Measurements from ENCODE around the gene VCL. TPM values are rescaled to one million over a fixed set of nuclear protein-coding genes. Genes with fewer than 3 reads are reported as not detected.
"Not testable (repeated sequence)": the region's sequence is repeated elsewhere in the genome, so short reads cannot be mapped to it uniquely, and the experiment has no call there.

VCL gene
- total RNA-seq, 1 experiment from 2014 or later: 495 TPM

- H3K4me1 ChIP-seq (ENCODE audit: control insufficient read depth, insufficient read depth, low read length): peaks cover 47% of the 10 kb centered on the region
- H3K27me3 ChIP-seq (ENCODE audit: control insufficient read depth, insufficient read depth, low read length): no peaks in the 10 kb centered on the region
- TF ChIP-seq POLR2AphosphoS5 (IDR thresholded peaks at IDR 0.05; ENCODE audit: low read depth, low read length) (no peak), TCF7L2 (IDR thresholded peaks at IDR 0.05; ENCODE audit: low read depth, low read length) (no peak), SIN3A (IDR thresholded peaks at IDR 0.05; ENCODE audit: borderline replicate concordance, insufficient read depth, low read depth, low read length) (no peak)
- TF ChIP-seq, protein P1, sequence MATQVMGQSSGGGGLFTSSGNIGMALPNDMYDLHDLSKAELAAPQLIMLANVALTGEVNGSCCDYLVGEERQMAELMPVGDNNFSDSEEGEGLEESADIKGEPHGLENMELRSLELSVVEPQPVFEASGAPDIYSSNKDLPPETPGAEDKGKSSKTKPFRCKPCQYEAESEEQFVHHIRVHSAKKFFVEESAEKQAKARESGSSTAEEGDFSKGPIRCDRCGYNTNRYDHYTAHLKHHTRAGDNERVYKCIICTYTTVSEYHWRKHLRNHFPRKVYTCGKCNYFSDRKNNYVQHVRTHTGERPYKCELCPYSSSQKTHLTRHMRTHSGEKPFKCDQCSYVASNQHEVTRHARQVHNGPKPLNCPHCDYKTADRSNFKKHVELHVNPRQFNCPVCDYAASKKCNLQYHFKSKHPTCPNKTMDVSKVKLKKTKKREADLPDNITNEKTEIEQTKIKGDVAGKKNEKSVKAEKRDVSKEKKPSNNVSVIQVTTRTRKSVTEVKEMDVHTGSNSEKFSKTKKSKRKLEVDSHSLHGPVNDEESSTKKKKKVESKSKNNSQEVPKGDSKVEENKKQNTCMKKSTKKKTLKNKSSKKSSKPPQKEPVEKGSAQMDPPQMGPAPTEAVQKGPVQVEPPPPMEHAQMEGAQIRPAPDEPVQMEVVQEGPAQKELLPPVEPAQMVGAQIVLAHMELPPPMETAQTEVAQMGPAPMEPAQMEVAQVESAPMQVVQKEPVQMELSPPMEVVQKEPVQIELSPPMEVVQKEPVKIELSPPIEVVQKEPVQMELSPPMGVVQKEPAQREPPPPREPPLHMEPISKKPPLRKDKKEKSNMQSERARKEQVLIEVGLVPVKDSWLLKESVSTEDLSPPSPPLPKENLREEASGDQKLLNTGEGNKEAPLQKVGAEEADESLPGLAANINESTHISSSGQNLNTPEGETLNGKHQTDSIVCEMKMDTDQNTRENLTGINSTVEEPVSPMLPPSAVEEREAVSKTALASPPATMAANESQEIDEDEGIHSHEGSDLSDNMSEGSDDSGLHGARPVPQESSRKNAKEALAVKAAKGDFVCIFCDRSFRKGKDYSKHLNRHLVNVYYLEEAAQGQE (IDR thresholded peaks at IDR 0.05; ENCODE audit: insufficient read depth in 1 of 2, low read depth in 2 of 2, low read length in 1 of 2): no peak
- TF ChIP-seq, protein P2, sequence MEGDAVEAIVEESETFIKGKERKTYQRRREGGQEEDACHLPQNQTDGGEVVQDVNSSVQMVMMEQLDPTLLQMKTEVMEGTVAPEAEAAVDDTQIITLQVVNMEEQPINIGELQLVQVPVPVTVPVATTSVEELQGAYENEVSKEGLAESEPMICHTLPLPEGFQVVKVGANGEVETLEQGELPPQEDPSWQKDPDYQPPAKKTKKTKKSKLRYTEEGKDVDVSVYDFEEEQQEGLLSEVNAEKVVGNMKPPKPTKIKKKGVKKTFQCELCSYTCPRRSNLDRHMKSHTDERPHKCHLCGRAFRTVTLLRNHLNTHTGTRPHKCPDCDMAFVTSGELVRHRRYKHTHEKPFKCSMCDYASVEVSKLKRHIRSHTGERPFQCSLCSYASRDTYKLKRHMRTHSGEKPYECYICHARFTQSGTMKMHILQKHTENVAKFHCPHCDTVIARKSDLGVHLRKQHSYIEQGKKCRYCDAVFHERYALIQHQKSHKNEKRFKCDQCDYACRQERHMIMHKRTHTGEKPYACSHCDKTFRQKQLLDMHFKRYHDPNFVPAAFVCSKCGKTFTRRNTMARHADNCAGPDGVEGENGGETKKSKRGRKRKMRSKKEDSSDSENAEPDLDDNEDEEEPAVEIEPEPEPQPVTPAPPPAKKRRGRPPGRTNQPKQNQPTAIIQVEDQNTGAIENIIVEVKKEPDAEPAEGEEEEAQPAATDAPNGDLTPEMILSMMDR (IDR thresholded peaks at IDR 0.05): no peak
- H3K4me3 ChIP-seq (ENCODE audit: low read depth in 2 of 2, low read length in 2 of 2): no peak overlapping the region
- DNase-seq (ENCODE audit: low read depth, low spot score) (no peak), ATAC-seq (no peak)
- H3K27ac ChIP-seq (ENCODE audit: low read length): peak overlapping the region; percentile 12; the same call in 1 of the 2 replicates
- intact Hi-C loops (cut with micrococcal nuclease; ENCODE audit: unreplicated experiment): no loop called here
- in situ Hi-C loops (cut with HindIII; ENCODE audit: low pct_unique_long_range_greater_than_20kb, low sequenced_read_pairs): loop anchor here (10.0 kb wide), 1 partner anchor 48 kb away; no protein-coding TSS in a partner anchor
- ChIA-PET POLR2A (no interaction called here), CTCF (no interaction called here)
- no TSS peak for BruUV-seq (replicated peaks)
- no peaks in the 10 kb centered on the region for H3K9me3 ChIP-seq (ENCODE audit: control insufficient read depth, insufficient read depth, low read depth, low read length)
- no peaks in the 10 kb centered on the region; the same call in 1 of the 2 replicates for H3K36me3 ChIP-seq (ENCODE audit: control insufficient read depth, insufficient read depth, low read length)
These were observed 15.1 kb downstream of the VCL start for GRCh38 chr10:74013004-74013403.

DNA sequence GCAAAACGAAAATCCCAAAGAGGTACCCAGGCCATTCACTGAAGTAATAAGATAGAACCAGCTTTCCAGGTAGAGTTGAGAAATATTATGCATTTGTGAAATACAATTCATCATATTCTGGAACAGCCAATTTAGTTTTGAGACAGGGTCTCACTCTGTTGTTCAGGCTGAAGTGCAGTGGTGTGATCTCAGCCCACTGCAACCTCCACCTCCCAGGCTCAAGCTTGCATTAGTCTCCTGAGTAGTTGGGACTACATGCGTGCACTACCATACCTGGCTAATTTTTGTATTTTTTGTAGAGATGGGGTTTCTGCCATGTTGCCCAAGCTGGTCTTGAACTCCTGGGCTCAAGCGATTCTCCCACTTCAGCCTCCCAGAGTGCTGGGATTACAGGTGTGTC lies 16.7 kb downstream of the VCL start:
- H3K27ac ChIP-seq (ENCODE audit: low read length); H3K9me3 ChIP-seq (ENCODE audit: control insufficient read depth, insufficient read depth, low read depth, low read length); POLR2A ChIA-PET; H3K36me3 ChIP-seq (ENCODE audit: control insufficient read depth, insufficient read depth, low read length); BruUV-seq (replicated peaks); H3K4me3 ChIP-seq (ENCODE audit: low read depth in 2 of 2, low read length in 2 of 2); DNase-seq (ENCODE audit: low read depth, low spot score); H3K27me3 ChIP-seq (ENCODE audit: control insufficient read depth, insufficient read depth, low read length); ATAC-seq; intact Hi-C loops (cut with micrococcal nuclease; ENCODE audit: unreplicated experiment): not testable (repeated sequence)
- H3K4me1 ChIP-seq (ENCODE audit: control insufficient read depth, insufficient read depth, low read length): peaks cover 45% of the 10 kb centered on the region
- CTCF ChIA-PET: interaction anchor here (0.5 kb wide), 1 partner anchor 13 kb away, joined by 11 read pairs; no protein-coding TSS in a partner anchor
- in situ Hi-C loops (cut with HindIII; ENCODE audit: low pct_unique_long_range_greater_than_20kb, low sequenced_read_pairs): loop anchor here (10.0 kb wide), 1 partner anchor 50 kb away; no protein-coding TSS in a partner anchor

- ATAC-seq (no peak), DNase-seq (ENCODE audit: low read depth, low spot score) (no peak)
- Histone ChIP-seq H3K4me1 (ENCODE audit: control insufficient read depth, insufficient read depth, low read length) (peaks cover 42% of the 10 kb centered on the region), H3K4me3 (ENCODE audit: low read depth in 2 of 2, low read length in 2 of 2) (no peak overlapping the region), H3K36me3 (ENCODE audit: control insufficient read depth, insufficient read depth, low read length) (no peaks in the 10 kb centered on the region; the same call in 1 of the 2 replicates), H3K27me3 (ENCODE audit: control insufficient read depth, insufficient read depth, low read length) (no peaks in the 10 kb centered on the region), H3K9me3 (ENCODE audit: control insufficient read depth, insufficient read depth, low read depth, low read length) (no peaks in the 10 kb centered on the region), H3K27ac (ENCODE audit: low read length) (peak overlapping the region; percentile 32)
- no TSS peak for BruUV-seq (replicated peaks)
- intact Hi-C loops (cut with micrococcal nuclease; ENCODE audit: unreplicated experiment): no loop called here
- TF ChIP-seq TCF7L2 (IDR thresholded peaks at IDR 0.05; ENCODE audit: low read depth, low read length): no peak
- TF ChIP-seq, protein P2 (IDR thresholded peaks at IDR 0.05): no peak
- TF ChIP-seq, protein P1 (IDR thresholded peaks at IDR 0.05; ENCODE audit: insufficient read depth in 1 of 2, low read depth in 2 of 2, low read length in 1 of 2): no peak
- in situ Hi-C loops (cut with HindIII; ENCODE audit: low pct_unique_long_range_greater_than_20kb, low sequenced_read_pairs): loop anchor here (10.0 kb wide), 1 partner anchor 53 kb away; no protein-coding TSS in a partner anchor
- ChIA-PET POLR2A (interaction anchor here (0.5 to 0.6 kb wide), 2 partner anchors 95 to 105 kb away, joined by 9 to 23 read pairs; no protein-coding TSS in a partner anchor), CTCF (no interaction called here)
These were observed 20.3 kb downstream of the VCL start for GRCh38 chr10:74018241-74018640.

All from Panc1 (cell line).